Esophagus (tissue), 2 donors: ENCODE results near the gene VEZT. TPM values are rescaled to one million over a fixed set of nuclear protein-coding genes. Genes with fewer than 3 reads are reported as not detected.

Source experiments
- H3K27ac ChIP-seq, 2 donors: one replicate each; pipeline ENCODE4 v1.5.1; 2013; ENCODE audit warnings: low read depth in 2 of 2, mild to moderate bottlenecking in 2 of 2, inconsistent platforms in 1 of 2, low read length in 1 of 2, moderate library complexity in 1 of 2
- H3K27me3 ChIP-seq, 2 donors: one replicate each; pipeline ENCODE4 v1.6.1; 2013; ENCODE audit warnings: low read length in 2 of 2, control low read depth in 1 of 2, mild to moderate bottlenecking in 1 of 2; ENCODE audit not compliant: insufficient read depth in 2 of 2, control insufficient read depth in 1 of 2
- H3K36me3 ChIP-seq, 2 donors: one replicate each; pipeline ENCODE4 v1.6.1; 2013; ENCODE audit warnings: low read length in 1 of 2; ENCODE audit not compliant: control insufficient read depth in 2 of 2, insufficient read depth in 2 of 2
- H3K4me1 ChIP-seq, 2 donors: one replicate each; pipeline ENCODE4 v1.6.1; 2013; ENCODE audit warnings: low read length in 1 of 2; ENCODE audit not compliant: control insufficient read depth in 2 of 2, insufficient read depth in 2 of 2
- H3K4me3 ChIP-seq, 2 donors: one replicate each; pipeline ENCODE4 v1.5.1; 2013; ENCODE audit warnings: low read length in 2 of 2, mild to moderate bottlenecking in 2 of 2, low read depth in 1 of 2, moderate library complexity in 1 of 2
- H3K9me3 ChIP-seq, 2 donors: one replicate each; pipeline ENCODE4 v1.6.1; 2013; ENCODE audit warnings: mild to moderate bottlenecking in 2 of 2, low read depth in 1 of 2, low read length in 1 of 2, moderate library complexity in 1 of 2; ENCODE audit not compliant: control insufficient read depth in 2 of 2, insufficient read depth in 1 of 2
- WGBS, 2 donors: extraction: QIAGEN DNeasy Blood & Tissue Kit; methylation state at CpG; one replicate each; pipeline ENCODE4 v1.1.7; 2013; 5-methylcytosine and 5-hydroxymethylcytosine counted together
- polyA plus RNA-seq, 2 donors: library from polyadenylated mRNA; stranded (reverse); fragments of 200-250 nt; gene quantifications; one replicate each; pipeline ENCODE4 v1.2.3, GENCODE V29; 2013
- donor health status: healthy with polysubstance abuse.
- donor health status: Bipolar disorder and iron deficiency.

Gene VEZT
- polyA plus RNA-seq, 2 donors = 22.7 to 23.9 TPM

GRCh38 chr12:95337146-95337545 is 119.5 kb downstream of the VEZT start:
- H3K27me3 ChIP-seq = no peaks in the 10 kb centered on the region
- no peaks in the 10 kb centered on the region for H3K9me3 ChIP-seq
- no peaks in the 10 kb centered on the region for H3K36me3 ChIP-seq
- H3K4me3 ChIP-seq = no peak overlapping the region
- H3K4me1 ChIP-seq = no peaks in the 10 kb centered on the region
- WGBS, 2 donors = 37 to 58% methylated on average over 5 of the region's 5 CpGs
- H3K27ac ChIP-seq = no peak overlapping the region

DNA sequence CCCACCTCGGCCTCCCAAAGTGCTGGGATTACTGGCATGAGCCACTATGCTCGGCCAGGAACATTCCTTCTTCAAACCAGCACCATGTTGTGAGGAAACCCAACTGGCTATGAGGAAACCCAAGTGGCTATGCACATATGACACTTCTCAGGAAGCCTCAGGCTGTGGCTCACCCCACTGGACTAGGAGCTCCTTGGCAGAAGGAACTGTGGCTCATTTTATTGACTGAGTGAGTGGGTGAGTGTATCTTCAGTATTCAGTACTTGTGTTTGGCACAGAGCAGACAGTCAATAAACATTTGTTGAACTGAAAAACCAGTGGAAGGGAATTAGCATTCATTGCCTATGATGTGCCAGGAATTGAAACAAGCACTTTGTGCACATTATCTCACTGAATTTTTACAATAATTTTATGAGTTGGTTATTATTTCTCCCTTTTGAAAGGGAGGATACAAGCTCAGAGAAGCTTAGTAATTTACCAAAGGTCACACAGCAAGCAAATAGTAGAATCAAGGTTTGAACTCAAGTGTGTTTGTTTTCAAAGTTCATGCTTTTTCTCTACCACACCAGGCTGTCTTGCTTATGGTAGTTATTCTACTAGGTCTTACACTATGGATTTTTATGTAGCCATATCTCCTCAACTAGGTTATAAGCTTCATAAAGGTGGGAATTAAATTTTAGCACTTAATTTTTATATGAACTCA is 121.6 kb downstream of the VEZT start:
- Histone ChIP-seq H3K27ac (no peak overlapping the region), H3K4me3 (no peak overlapping the region), H3K9me3 (no peaks in the 10 kb centered on the region), H3K36me3 (no peaks in the 10 kb centered on the region), H3K4me1 (no peaks in the 10 kb centered on the region), H3K27me3 (no peaks in the 10 kb centered on the region)
- WGBS, 2 donors = 90 to 93% methylated on average over 2 of the region's 2 CpGs

DNA sequence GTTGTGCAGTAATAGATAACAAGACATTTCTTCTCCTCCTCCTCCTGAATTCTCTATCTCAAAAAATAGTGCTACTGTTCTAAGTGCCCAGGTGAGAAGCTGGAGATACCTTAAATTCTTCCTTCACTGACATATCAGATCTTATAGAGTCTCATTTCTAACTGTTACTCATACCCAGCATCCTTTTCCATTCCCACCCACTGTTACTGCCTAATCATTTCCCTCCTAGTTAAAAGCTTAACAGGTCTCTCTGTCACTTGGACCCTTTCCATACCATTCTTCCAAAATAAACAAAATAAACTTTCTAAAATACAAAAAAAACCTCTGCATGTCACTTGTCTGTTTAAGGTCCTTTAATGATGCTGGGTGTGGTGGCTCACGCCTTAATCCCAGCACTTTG is 124.4 kb downstream of the VEZT start:
- no peak overlapping the region for H3K4me3 ChIP-seq
- no peaks in the 10 kb centered on the region for H3K9me3 ChIP-seq
- 91 to 96% methylated on average over 1 of the region's 1 CpG for WGBS, 2 donors

DNA sequence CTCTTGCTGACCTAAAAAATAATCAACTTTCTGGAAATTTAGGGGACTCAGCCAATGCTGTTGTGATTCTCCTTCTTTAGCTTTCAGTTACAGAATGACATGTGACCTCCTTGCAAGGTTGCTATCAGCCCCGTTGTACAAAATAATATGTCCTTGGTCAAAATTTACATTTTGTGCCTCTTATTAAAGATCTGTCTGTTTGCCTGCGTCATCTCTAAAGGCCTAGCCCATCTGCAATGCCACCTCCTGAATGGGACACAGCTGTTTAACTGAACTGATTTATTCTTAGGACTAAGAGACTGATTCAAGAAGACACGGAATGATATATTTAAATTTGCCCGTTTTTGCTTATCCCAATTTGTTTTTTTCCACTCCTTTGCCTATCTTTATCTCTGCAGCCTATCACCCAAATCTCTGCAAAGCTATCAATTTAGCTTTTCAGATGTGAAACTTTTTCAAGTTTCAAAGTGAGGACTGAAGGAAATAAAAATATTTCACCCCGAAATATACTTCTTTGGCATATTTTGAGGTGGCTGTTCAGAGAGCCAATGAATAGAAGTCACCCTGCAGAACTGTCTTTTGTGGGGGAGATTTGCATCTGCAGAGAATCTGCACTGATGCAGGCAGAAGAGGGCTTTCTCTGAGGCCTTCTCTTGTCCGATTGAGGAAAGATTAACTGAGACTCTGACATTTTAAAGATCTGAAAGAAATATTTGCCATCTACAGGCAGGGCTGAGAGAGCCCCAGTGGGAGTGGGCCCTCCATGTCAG is 126.0 kb downstream of the VEZT start:
- Histone ChIP-seq H3K4me3 (no peak overlapping the region), H3K9me3 (no peaks in the 10 kb centered on the region), H3K27me3 (no peaks in the 10 kb centered on the region), H3K36me3 (no peaks in the 10 kb centered on the region), H3K4me1 (no peaks in the 10 kb centered on the region), H3K27ac (no peak overlapping the region)
- 72 to 82% methylated on average over 6 of the region's 6 CpGs for WGBS, 2 donors

More for the DNA sequence above, 124.4 kb downstream of the VEZT start:
- Histone ChIP-seq H3K27ac (no peak overlapping the region), H3K36me3 (no peaks in the 10 kb centered on the region), H3K27me3 (no peaks in the 10 kb centered on the region), H3K4me1 (no peaks in the 10 kb centered on the region)

DNA sequence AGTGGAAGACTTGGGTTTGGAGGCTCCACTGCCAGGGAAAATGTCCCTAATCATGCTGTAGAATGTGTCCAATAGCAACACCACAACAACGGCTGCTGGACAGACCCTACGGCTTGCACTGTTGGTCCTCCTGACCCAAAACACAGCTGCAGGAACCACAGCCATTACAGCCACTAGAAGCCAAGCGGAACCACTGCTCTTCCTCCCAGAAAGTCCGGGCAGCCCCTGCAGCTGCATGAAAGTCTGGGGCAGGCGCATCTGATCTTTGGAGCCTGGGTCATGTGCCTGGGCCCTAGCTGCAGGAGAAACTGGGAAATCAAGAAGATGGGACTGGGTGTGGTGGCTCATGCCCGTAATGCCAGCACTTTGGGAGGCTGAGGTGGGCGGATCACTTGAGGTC is 131.7 kb downstream of the VEZT start:
- no peaks in the 10 kb centered on the region for H3K4me1 ChIP-seq
- WGBS, 2 donors = 90% methylated on average over 7 of the region's 7 CpGs

GRCh38 chr12:95351748-95352147 is 134.1 kb downstream of the VEZT start:
- no peaks in the 10 kb centered on the region for H3K4me1 ChIP-seq

More for the DNA sequence above, 131.7 kb downstream of the VEZT start:
- no peaks in the 10 kb centered on the region for H3K36me3 ChIP-seq
- no peak overlapping the region for H3K4me3 ChIP-seq
- no peak overlapping the region for H3K27ac ChIP-seq
- H3K9me3 ChIP-seq = no peaks in the 10 kb centered on the region
- H3K27me3 ChIP-seq = no peaks in the 10 kb centered on the region

More at GRCh38 chr12:95351748-95352147, 134.1 kb downstream of the VEZT start:
- no peaks in the 10 kb centered on the region for H3K27me3 ChIP-seq
- H3K27ac ChIP-seq = no peak overlapping the region
- WGBS, 2 donors = 85 to 86% methylated on average over 6 of the region's 6 CpGs
- H3K9me3 ChIP-seq = no peaks in the 10 kb centered on the region
- H3K4me3 ChIP-seq = no peak overlapping the region
- no peaks in the 10 kb centered on the region for H3K36me3 ChIP-seq

Other genes with a start within 250 kb of the VEZT start
- gene NDUFA12, start 214.1 kb upstream of the VEZT start, polyA plus RNA-seq = 100 to 1,000 TPM in 1 of 2 donors, 10 to 100 TPM in 1; 76.3 to 115 TPM
- 10 to 100 TPM; 10.1 to 28.7 TPM for gene NR2C1, start 144.2 kb upstream of the VEZT start, polyA plus RNA-seq
- 1 to 10 TPM; 2.2 to 2.3 TPM for gene FGD6, start 340 bp upstream of the VEZT start, polyA plus RNA-seq